Body of pancreas (tissue), 4 donors: ENCODE measurements around the gene GALNT12.

Experiments used
- CTCF ChIP-seq, 7 experiments: fragments of 450-650 bp in 4 of 7; fragments of 200-600 bp in 3 of 7; sonication (generic) in 3 of 7; IDR thresholded peaks; one replicate each; pipeline ENCODE4 v1.5.1; 2016 to 2019; ENCODE audit warnings: antibody characterized with exemption in 7 of 7
- POLR2A ChIP-seq, 3 donors: fragments of 450-650 bp; IDR thresholded peaks; one replicate each; pipeline ENCODE4 v1.6.1; 2016; ENCODE audit warnings: antibody characterized with exemption in 3 of 3, mild to moderate bottlenecking in 2 of 3

GRCh38 chr9:98801969-98802371 lies 5.5 kb upstream of the GALNT12 start:
- no peak for TF ChIP-seq CTCF (IDR thresholded peaks at IDR 0.05)
- no peak for TF ChIP-seq POLR2A (IDR thresholded peaks at IDR 0.05)
